Stimulated activated effector memory CD8-positive, alpha-beta T cell treated with anti-CD3 and anti-CD28 coated beads, Interleukin-12 subunit alpha, Interleukin-12 subunit beta, amount 100 ng/mL, for 72 hours (primary cell): ENCODE results near the gene VTA1.
"Not testable (repeated sequence)": the region's sequence is repeated elsewhere in the genome, so short reads cannot be mapped to it uniquely, and the experiment has no call there.

Experiments used
- ATAC-seq: fragments of 150-1000 bp; cut with Tn5 transposase; 2 replicates; pipeline ENCODE4 v1.10.0; 2021
- DNase-seq, 2 donors: peaks; one replicate each; pipeline ENCODE4 v3.0.0; 2021 to 2022; ENCODE audit warnings: low spot score in 2 of 2
- H3K27ac Mint-ChIP-seq: one replicate; pipeline ENCODE4 v1.8.0; 2022; ENCODE audit warnings: mild to moderate bottlenecking, mixed read lengths
- H3K36me3 Mint-ChIP-seq: one replicate; pipeline ENCODE4 v1.8.0; 2022; ENCODE audit warnings: mild to moderate bottlenecking, mixed read lengths
- H3K4me1 Mint-ChIP-seq: one replicate; pipeline ENCODE4 v1.8.0; 2022; ENCODE audit warnings: mixed read lengths
- H3K4me3 Mint-ChIP-seq: one replicate; pipeline ENCODE4 v1.8.0; 2022; ENCODE audit warnings: mild to moderate bottlenecking, mixed read lengths
- H3K9me3 Mint-ChIP-seq: one replicate; pipeline ENCODE4 v1.8.0; 2022; ENCODE audit warnings: mixed read lengths

Gene VTA1

GRCh38 chr6:142229518-142230270 is 82.6 kb downstream of the VTA1 start:
- not testable (repeated sequence) for ATAC-seq, H3K4me1 Mint-ChIP-seq, H3K4me3 Mint-ChIP-seq, H3K9me3 Mint-ChIP-seq, DNase-seq, H3K36me3 Mint-ChIP-seq, H3K27ac Mint-ChIP-seq

GRCh38 chr6:142232206-142233044 is 85.4 kb downstream of the VTA1 start:
- not testable (repeated sequence) for H3K27ac Mint-ChIP-seq, H3K36me3 Mint-ChIP-seq, H3K4me1 Mint-ChIP-seq, H3K9me3 Mint-ChIP-seq
- peak; percentile 44 for ATAC-seq
- DNase-seq, result peak in 1 of 2 donors; percentile 51
- H3K4me3 Mint-ChIP-seq, result peak overlapping the region; percentile 11

- DNase-seq, result no peak
- Mint-ChIP-seq H3K4me3 (no peak overlapping the region), H3K27ac (no peak overlapping the region), H3K36me3 (no peaks in the 10 kb centered on the region), H3K9me3 (no peaks in the 10 kb centered on the region), H3K4me1 (no peaks in the 10 kb centered on the region)
- no peak for ATAC-seq
These were observed 87.1 kb downstream of the VTA1 start for GRCh38 chr6:142233945-142234682.

- ATAC-seq, result no peak
- H3K36me3 Mint-ChIP-seq, result no peaks in the 10 kb centered on the region
These were observed 88.2 kb downstream of the VTA1 start for GRCh38 chr6:142235272-142235671.

GRCh38 chr6:142235791-142236190 is 88.7 kb downstream of the VTA1 start:
- ATAC-seq (no peak), DNase-seq (no peak)
- H3K36me3 Mint-ChIP-seq, result no peaks in the 10 kb centered on the region
- H3K9me3 Mint-ChIP-seq, result no peaks in the 10 kb centered on the region
- no peaks in the 10 kb centered on the region for H3K4me1 Mint-ChIP-seq
- H3K4me3 Mint-ChIP-seq, result no peak overlapping the region
- H3K27ac Mint-ChIP-seq, result no peak overlapping the region

More at GRCh38 chr6:142235272-142235671, 88.2 kb downstream of the VTA1 start:
- H3K4me3 Mint-ChIP-seq, result no peak overlapping the region
- no peak overlapping the region for H3K27ac Mint-ChIP-seq
- no peaks in the 10 kb centered on the region for H3K9me3 Mint-ChIP-seq
- H3K4me1 Mint-ChIP-seq, result no peaks in the 10 kb centered on the region
- DNase-seq, result no peak

GRCh38 chr6:142236691-142237090 is 89.6 kb downstream of the VTA1 start:
- Mint-ChIP-seq H3K9me3 (no peaks in the 10 kb centered on the region), H3K36me3 (no peaks in the 10 kb centered on the region), H3K27ac (no peak overlapping the region), H3K4me3 (no peak overlapping the region), H3K4me1 (no peaks in the 10 kb centered on the region)
- no peak for DNase-seq
- no peak for ATAC-seq

- no peak overlapping the region for H3K27ac Mint-ChIP-seq
- no peak for DNase-seq
- H3K4me3 Mint-ChIP-seq, result no peak overlapping the region
- no peaks in the 10 kb centered on the region for H3K36me3 Mint-ChIP-seq
- no peaks in the 10 kb centered on the region for H3K9me3 Mint-ChIP-seq
- ATAC-seq, result no peak
- no peaks in the 10 kb centered on the region for H3K4me1 Mint-ChIP-seq
These were observed 91.8 kb downstream of the VTA1 start for GRCh38 chr6:142238881-142239280.

- no peak for ATAC-seq
- H3K4me3 Mint-ChIP-seq, result no peak overlapping the region
- no peaks in the 10 kb centered on the region for H3K9me3 Mint-ChIP-seq
- no peak for DNase-seq
- H3K27ac Mint-ChIP-seq, result no peak overlapping the region
- H3K36me3 Mint-ChIP-seq, result no peaks in the 10 kb centered on the region
- H3K4me1 Mint-ChIP-seq, result no peaks in the 10 kb centered on the region
These were observed 93.1 kb downstream of the VTA1 start for GRCh38 chr6:142240179-142240578.

GRCh38 chr6:142241061-142241460 is 94.0 kb downstream of the VTA1 start:
- no peaks in the 10 kb centered on the region for H3K9me3 Mint-ChIP-seq
- DNase-seq, result no peak
- H3K4me3 Mint-ChIP-seq, result no peak overlapping the region
- H3K27ac Mint-ChIP-seq, result no peak overlapping the region
- no peak for ATAC-seq
- H3K36me3 Mint-ChIP-seq, result no peaks in the 10 kb centered on the region
- H3K4me1 Mint-ChIP-seq, result no peaks in the 10 kb centered on the region

- no peaks in the 10 kb centered on the region for H3K36me3 Mint-ChIP-seq
- no peaks in the 10 kb centered on the region for H3K4me1 Mint-ChIP-seq
- no peak overlapping the region for H3K27ac Mint-ChIP-seq
- no peaks in the 10 kb centered on the region for H3K9me3 Mint-ChIP-seq
- ATAC-seq, result no peak
- H3K4me3 Mint-ChIP-seq, result no peak overlapping the region
- no peak for DNase-seq
These were observed 95.2 kb downstream of the VTA1 start for GRCh38 chr6:142242269-142242668.

- DNase-seq (no peak), ATAC-seq (no peak)
- Mint-ChIP-seq H3K9me3 (no peaks in the 10 kb centered on the region), H3K27ac (no peak overlapping the region), H3K4me3 (no peak overlapping the region), H3K36me3 (no peaks in the 10 kb centered on the region), H3K4me1 (no peaks in the 10 kb centered on the region)
These were observed 99.9 kb downstream of the VTA1 start for GRCh38 chr6:142246960-142247359.

GRCh38 chr6:142249266-142249665 is 102.2 kb downstream of the VTA1 start:
- ATAC-seq (no peak), DNase-seq (no peak)
- H3K9me3 Mint-ChIP-seq, result no peaks in the 10 kb centered on the region
- no peaks in the 10 kb centered on the region for H3K36me3 Mint-ChIP-seq
- H3K4me1 Mint-ChIP-seq, result no peaks in the 10 kb centered on the region
- H3K4me3 Mint-ChIP-seq, result no peak overlapping the region
- no peak overlapping the region for H3K27ac Mint-ChIP-seq

GRCh38 chr6:142251930-142252445 is 104.9 kb downstream of the VTA1 start:
- ATAC-seq, result no peak
- H3K4me1 Mint-ChIP-seq, result no peaks in the 10 kb centered on the region
- no peak overlapping the region for H3K27ac Mint-ChIP-seq
- DNase-seq, result no peak
- no peaks in the 10 kb centered on the region for H3K36me3 Mint-ChIP-seq
- H3K4me3 Mint-ChIP-seq, result no peak overlapping the region
- no peaks in the 10 kb centered on the region for H3K9me3 Mint-ChIP-seq

GRCh38 chr6:142254513-142254912 is 107.5 kb downstream of the VTA1 start:
- no peak for DNase-seq
- Mint-ChIP-seq H3K27ac (no peak overlapping the region), H3K4me1 (no peaks in the 10 kb centered on the region), H3K36me3 (no peaks in the 10 kb centered on the region), H3K9me3 (no peaks in the 10 kb centered on the region), H3K4me3 (no peak overlapping the region)
- ATAC-seq, result no peak

- H3K9me3 Mint-ChIP-seq, result no peaks in the 10 kb centered on the region
- no peaks in the 10 kb centered on the region for H3K4me1 Mint-ChIP-seq
- H3K27ac Mint-ChIP-seq, result no peak overlapping the region
- no peak overlapping the region for H3K4me3 Mint-ChIP-seq
- DNase-seq, result no peak
- ATAC-seq, result peak; percentile 34
- H3K36me3 Mint-ChIP-seq, result no peaks in the 10 kb centered on the region
These were observed 108.7 kb downstream of the VTA1 start for GRCh38 chr6:142255785-142256184.
